Smooth muscle cell (in vitro differentiated cells): ENCODE measurements around the gene KIF21A. TPM values are rescaled to one million over a fixed set of nuclear protein-coding genes. Genes with fewer than 3 reads are reported as not detected.

ENCODE experiments used
- DNase-seq: peaks from one replicate; lab custom pipeline; 2025; ENCODE audit not compliant: unreplicated experiment; lab: John Stamatoyannopoulos, UW
- H2AFZ ChIP-seq: fragments of 200-600 bp; sonication (generic); 2 replicates; pipeline ENCODE4 v1.6.0; 2016; ENCODE audit warnings: antibody characterized with exemption, low read depth, mild to moderate bottlenecking
- H3F3A ChIP-seq: fragments of 200-600 bp; sonication (generic); 2 replicates; pipeline ENCODE4 v1.6.0; 2017; ENCODE audit warnings: antibody characterized with exemption, low read depth
- H3K27ac ChIP-seq: fragments of 200-600 bp; sonication (generic); 2 replicates; pipeline ENCODE4 v1.5.1; 2016; ENCODE audit warnings: low read depth, mild to moderate bottlenecking
- H3K27me3 ChIP-seq: fragments of 200-600 bp; sonication (generic); 2 replicates; pipeline ENCODE4 v1.6.1; 2016; ENCODE audit warnings: low read depth, mild to moderate bottlenecking
- H3K36me3 ChIP-seq: fragments of 200-600 bp; sonication (generic); 2 replicates; pipeline ENCODE4 v1.5.1; 2016; ENCODE audit warnings: low read depth
- H3K4me1 ChIP-seq: fragments of 200-600 bp; sonication (generic); 2 replicates; pipeline ENCODE4 v1.5.1; 2016; ENCODE audit warnings: low read depth
- H3K4me2 ChIP-seq: fragments of 200-600 bp; sonication (generic); 2 replicates; pipeline ENCODE4 v1.6.0; 2016; ENCODE audit warnings: mild to moderate bottlenecking
- H3K4me3 ChIP-seq: fragments of 200-600 bp; sonication (generic); 2 replicates; pipeline ENCODE4 v1.5.1; 2016; ENCODE audit warnings: mild to moderate bottlenecking
- H3K79me2 ChIP-seq: fragments of 200-600 bp; sonication (generic); 2 replicates; pipeline ENCODE4 v1.6.0; 2016; ENCODE audit warnings: low read depth, mild to moderate bottlenecking
- H3K9ac ChIP-seq: fragments of 200-600 bp; sonication (generic); 2 replicates; pipeline ENCODE4 v1.6.0; 2016; ENCODE audit warnings: low read depth
- H3K9me3 ChIP-seq: fragments of 200-600 bp; sonication (generic); replicated peaks from 2 replicates; pipeline ENCODE4 v1.5.1; 2016; ENCODE audit warnings: low read depth
- H4K20me1 ChIP-seq: fragments of 200-600 bp; sonication (generic); 2 replicates; pipeline ENCODE4 v1.6.0; 2016; ENCODE audit warnings: low read depth
- CTCF ChIP-seq: fragments of 200-600 bp; sonication (generic); IDR thresholded peaks from 2 replicates; pipeline ENCODE4 v1.5.1; 2017; ENCODE audit warnings: borderline replicate concordance, mild to moderate bottlenecking, antibody characterized with exemption; ENCODE audit not compliant: insufficient read depth, poor library complexity, severe bottlenecking
- WGBS: methylation state at CpG from one replicate; pipeline ENCODE4 v1.1.7; 2016; ENCODE audit warnings: low lambda C conversion rate; 5-methylcytosine and 5-hydroxymethylcytosine counted together
- polyA plus RNA-seq: library from polyadenylated mRNA; unstranded; fragments of >200 nt; fragmentation: Nextera tagmentation; extraction: Ambion mirVana; gene quantifications from 2 replicates; pipeline ENCODE4 v1.2.1, GENCODE V29; 2016
- total RNA-seq: library from RNA; depleted of rRNA; stranded (reverse); fragments of >200 nt; gene quantifications from 2 replicates; pipeline ENCODE4 v1.2.3, GENCODE V29; 2014

Gene KIF21A
- total and polyA plus RNA-seq, 2 experiments from 2014 or later: 9.2 to 28.8 TPM

DNA sequence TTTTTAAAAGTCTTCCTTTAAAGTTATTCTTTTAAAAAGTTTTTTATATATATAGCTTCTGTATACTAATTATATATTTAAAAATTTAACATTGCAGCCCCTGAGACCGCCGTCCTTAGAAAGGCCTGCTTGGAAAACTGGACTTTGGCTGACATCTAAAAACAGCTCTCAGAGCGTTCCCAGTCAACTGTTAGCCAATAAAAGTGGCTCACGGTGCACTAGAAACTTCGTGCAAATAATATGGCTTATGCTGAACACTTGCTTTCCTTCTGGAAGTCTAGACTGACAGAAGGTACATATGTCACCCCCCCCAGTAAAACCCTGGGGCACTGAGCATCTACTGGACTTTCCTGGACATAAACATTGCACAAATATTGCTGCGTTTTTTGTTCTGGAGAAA lies 115.0 kb downstream of the KIF21A start:
- Histone ChIP-seq H3K4me1 (no peaks in the 10 kb centered on the region), H3F3A (no peaks in the 10 kb centered on the region), H3K4me3 (no peak overlapping the region), H3K27me3 (no peaks in the 10 kb centered on the region), H3K4me2 (no peak overlapping the region), H3K9ac (no peak overlapping the region), H3K27ac (no peak overlapping the region), H3K36me3 (peaks cover 16% of the 10 kb centered on the region), H3K79me2 (no peaks in the 10 kb centered on the region), H4K20me1 (no peaks in the 10 kb centered on the region), H2AFZ (no peak overlapping the region), H3K9me3 (no peaks in the 10 kb centered on the region)
- WGBS: 78% methylated on average over 6 of the region's 6 CpGs
- DNase-seq: no peak
- TF ChIP-seq CTCF: no peak

DNA sequence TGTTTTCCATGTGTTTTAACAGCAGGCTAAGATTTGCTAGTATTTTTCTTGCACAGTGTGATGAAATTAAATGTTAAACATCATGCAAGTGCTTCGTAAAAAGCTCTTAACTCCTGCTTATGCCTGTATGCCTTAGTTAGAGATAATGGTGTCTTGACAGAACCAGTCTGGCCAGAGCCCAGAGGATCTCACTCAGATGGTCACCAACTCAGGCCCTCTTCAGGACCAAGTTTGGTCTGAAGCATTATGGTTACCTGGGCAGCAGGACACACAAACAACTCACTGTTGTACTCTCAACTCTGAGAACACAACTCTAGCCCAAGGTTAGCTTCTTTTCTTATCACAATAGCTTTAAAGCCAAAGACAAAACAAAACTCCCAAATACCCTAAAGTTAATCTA lies 115.4 kb downstream of the KIF21A start:
- Histone ChIP-seq H3K9me3 (no peaks in the 10 kb centered on the region), H2AFZ (no peak overlapping the region), H3K79me2 (no peaks in the 10 kb centered on the region), H3K4me2 (no peak overlapping the region), H3K4me1 (no peaks in the 10 kb centered on the region), H3K4me3 (no peak overlapping the region), H3K36me3 (peaks cover 15% of the 10 kb centered on the region), H3F3A (no peaks in the 10 kb centered on the region), H3K27me3 (no peaks in the 10 kb centered on the region), H3K27ac (no peak overlapping the region), H4K20me1 (no peaks in the 10 kb centered on the region), H3K9ac (no peak overlapping the region)
- DNase-seq: no peak
- 35% methylated on average over 1 of the region's 1 CpG for WGBS
- no peak for TF ChIP-seq CTCF

- H3K79me2 ChIP-seq: no peaks in the 10 kb centered on the region
- H3K9ac ChIP-seq: no peak overlapping the region
- H3K9me3 ChIP-seq: no peaks in the 10 kb centered on the region
- H2AFZ ChIP-seq: no peak overlapping the region
- no peaks in the 10 kb centered on the region for H3K27me3 ChIP-seq
- H3K27ac ChIP-seq: no peak overlapping the region
- no peak overlapping the region for H3K4me3 ChIP-seq
- peaks cover 5% of the 10 kb centered on the region for H3K36me3 ChIP-seq
- DNase-seq: no peak
- TF ChIP-seq CTCF: no peak
- no peaks in the 10 kb centered on the region for H3K4me1 ChIP-seq
- no peaks in the 10 kb centered on the region for H3F3A ChIP-seq
- WGBS: 89% methylated on average over 3 of the region's 3 CpGs
- H3K4me2 ChIP-seq: no peak overlapping the region
- no peaks in the 10 kb centered on the region for H4K20me1 ChIP-seq
These were observed 123.7 kb downstream of the KIF21A start for GRCh38 chr12:39319180-39319579.

DNA sequence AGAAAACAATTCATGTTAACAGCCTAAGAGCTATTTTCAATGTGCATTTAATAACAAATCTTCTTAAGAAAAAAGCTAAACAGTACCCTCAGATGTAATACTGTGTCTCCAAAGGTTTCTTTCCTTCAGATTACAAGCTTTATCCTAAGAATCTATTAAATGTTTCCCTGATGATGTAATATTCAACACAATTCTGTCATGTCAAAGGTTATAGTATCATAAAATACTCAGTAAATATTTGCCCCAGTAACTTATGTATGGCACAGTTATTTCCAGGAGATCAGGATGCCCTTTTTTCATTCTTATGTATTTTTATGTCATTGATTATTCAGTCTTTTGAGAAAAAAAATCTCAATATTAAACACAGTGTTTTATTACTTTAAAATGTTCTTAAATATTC lies 128.4 kb downstream of the KIF21A start:
- no peak for TF ChIP-seq CTCF
- DNase-seq: no peak
- Histone ChIP-seq H3K27ac (no peak overlapping the region), H3K4me3 (no peak overlapping the region), H3K4me2 (no peak overlapping the region), H3F3A (no peaks in the 10 kb centered on the region), H3K36me3 (peaks cover 11% of the 10 kb centered on the region), H3K9me3 (no peaks in the 10 kb centered on the region), H2AFZ (no peak overlapping the region), H3K9ac (no peak overlapping the region), H3K27me3 (no peaks in the 10 kb centered on the region), H3K79me2 (no peaks in the 10 kb centered on the region), H4K20me1 (no peaks in the 10 kb centered on the region), H3K4me1 (no peaks in the 10 kb centered on the region)
